Measurements from ENCODE around the gene TECPR1.

The TECPR1 gene

DNA sequence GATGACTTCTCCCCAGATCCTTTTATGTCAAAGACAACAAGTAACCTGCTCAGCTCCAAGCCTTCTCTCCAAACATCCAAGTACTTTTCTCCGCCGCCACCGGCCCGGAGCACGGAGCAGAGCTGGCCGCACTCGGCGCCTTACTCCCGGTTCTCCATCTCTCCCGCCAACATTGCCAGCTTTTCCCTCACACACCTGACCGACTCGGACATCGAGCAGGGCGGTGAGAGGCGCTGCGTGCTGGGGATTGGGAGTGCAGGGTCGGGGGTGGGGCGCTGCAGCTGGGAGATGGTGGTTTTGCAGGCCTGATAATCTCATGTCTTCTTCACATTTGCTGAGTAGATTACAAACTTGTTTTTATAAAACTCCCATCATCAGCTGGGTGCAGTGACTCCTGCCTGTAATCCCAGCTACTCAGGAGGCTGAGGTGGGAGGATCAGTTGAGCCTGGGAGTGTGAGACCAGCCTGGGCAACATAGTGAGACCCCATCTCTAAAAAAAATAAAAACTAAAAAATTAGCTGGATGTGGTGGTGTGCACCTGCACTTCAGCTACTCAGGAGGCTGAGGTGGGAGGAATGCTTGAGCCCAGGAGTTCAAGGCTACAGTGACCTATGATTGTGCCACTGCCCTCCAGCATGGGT is 47.9 kb downstream of the TECPR1 start:
- H3K9me3 ChIP-seq (ENCODE audit: control insufficient read depth, insufficient read depth, low read depth, low read length) = no peaks in the 10 kb centered on the region
- no peak overlapping the region for H3K27ac ChIP-seq (ENCODE audit: extremely low read depth, low read depth, low read length)
- POLR2A ChIA-PET = no interaction called here
- CTCF ChIA-PET = no interaction called here
- no peak overlapping the region for H3K4me3 ChIP-seq (ENCODE audit: low read depth, low read length)
- H3K4me1 ChIP-seq (ENCODE audit: control insufficient read depth, insufficient read depth, low read length) = no peaks in the 10 kb centered on the region
- TF ChIP-seq ZNF350 (tag by site-specific recombination; IDR thresholded peaks at IDR 0.05) = no peak
- TF ChIP-seq ZFP69B (tag by site-specific recombination; IDR thresholded peaks at IDR 0.05) = no peak
- no peak for TF ChIP-seq INSM2 (tag by site-specific recombination; IDR thresholded peaks at IDR 0.05)
- TF ChIP-seq, protein P1, sequence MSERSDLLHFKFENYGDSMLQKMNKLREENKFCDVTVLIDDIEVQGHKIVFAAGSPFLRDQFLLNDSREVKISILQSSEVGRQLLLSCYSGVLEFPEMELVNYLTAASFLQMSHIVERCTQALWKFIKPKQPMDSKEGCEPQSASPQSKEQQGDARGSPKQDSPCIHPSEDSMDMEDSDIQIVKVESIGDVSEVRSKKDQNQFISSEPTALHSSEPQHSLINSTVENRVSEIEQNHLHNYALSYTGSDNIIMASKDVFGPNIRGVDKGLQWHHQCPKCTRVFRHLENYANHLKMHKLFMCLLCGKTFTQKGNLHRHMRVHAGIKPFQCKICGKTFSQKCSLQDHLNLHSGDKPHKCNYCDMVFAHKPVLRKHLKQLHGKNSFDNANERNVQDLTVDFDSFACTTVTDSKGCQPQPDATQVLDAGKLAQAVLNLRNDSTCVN (tag by site-specific recombination; optimal IDR thresholded peaks at IDR 0.05) = no peak
- no peak for TF ChIP-seq ZNF692 (tag by site-specific recombination; IDR thresholded peaks at IDR 0.05)
- no peak for TF ChIP-seq ZNF660 (tag by site-specific recombination; IDR thresholded peaks at IDR 0.05)
- no peak for TF ChIP-seq ZNF311 (tag by site-specific recombination; IDR thresholded peaks at IDR 0.05; ENCODE audit: borderline replicate concordance)
- TF ChIP-seq KLF8 (tag by site-specific recombination; IDR thresholded peaks at IDR 0.05) = no peak
- no peak for TF ChIP-seq ZNF2 (tag by site-specific recombination; IDR thresholded peaks at IDR 0.05)
- TF ChIP-seq ZNF266 (tag by site-specific recombination; IDR thresholded peaks at IDR 0.05; ENCODE audit: low read depth) = no peak
- no peak for TF ChIP-seq ZNF354C (tag by site-specific recombination; IDR thresholded peaks at IDR 0.05; ENCODE audit: borderline replicate concordance, low read depth)
- no peak for TF ChIP-seq ZNF223 (tag by site-specific recombination; IDR thresholded peaks at IDR 0.05)
- TF ChIP-seq ATF2 (tag by site-specific recombination; IDR thresholded peaks at IDR 0.05; ENCODE audit: low read depth) = no peak
- H3K36me3 ChIP-seq (ENCODE audit: control insufficient read depth in 2 of 2, insufficient read depth in 1 of 2, low read length in 2 of 2) = peaks cover 0 to 24% of the 10 kb centered on the region in 2 experiments; a peak in 2 of 3 replicates

DNA sequence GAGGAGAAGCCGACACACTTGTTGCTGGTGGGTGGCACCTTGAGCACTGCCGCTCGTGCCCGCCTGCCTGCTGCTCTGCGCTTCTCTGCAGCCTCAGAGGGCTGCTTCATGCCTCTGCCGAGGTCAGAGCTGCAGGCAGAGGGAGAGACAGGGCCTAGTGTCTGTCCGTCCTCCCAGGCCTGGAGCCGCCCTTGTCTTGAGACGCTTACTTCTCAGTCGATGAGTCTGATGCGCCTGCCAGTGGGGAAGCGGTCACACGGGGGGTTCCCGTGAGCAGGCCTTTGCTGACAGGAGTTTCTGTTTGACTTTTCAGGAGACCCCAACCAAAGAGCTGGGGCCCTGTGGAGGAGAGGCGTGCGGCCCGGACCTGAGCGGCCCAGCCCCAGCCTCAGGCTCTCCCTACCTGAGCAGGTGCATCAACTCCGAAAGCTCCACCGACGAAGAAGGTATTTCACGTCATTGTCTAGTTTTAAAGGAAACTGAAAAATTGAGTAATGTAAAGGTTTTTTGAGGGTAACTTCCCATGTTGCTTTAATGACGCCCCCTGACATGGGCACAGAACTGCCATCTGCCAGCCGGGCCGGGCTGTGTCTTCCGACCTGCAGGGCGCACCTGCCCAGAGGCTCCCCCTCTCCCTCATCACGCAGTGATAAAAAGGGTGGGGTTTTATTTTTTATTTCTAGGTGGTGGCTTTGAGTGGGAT is 48.6 kb downstream of the TECPR1 start:
- TF ChIP-seq ZSCAN30 (tag by site-specific recombination; IDR thresholded peaks at IDR 0.05) = no peak
- peak; percentile 42; the same call in 1 of the 2 replicates for TF ChIP-seq SCRT2 (tag by site-specific recombination; IDR thresholded peaks at IDR 0.05)
- TF ChIP-seq ZNF302 (tag by site-specific recombination; IDR thresholded peaks at IDR 0.05; ENCODE audit: low read depth) = no peak
- H3K27ac ChIP-seq (ENCODE audit: extremely low read depth, low read depth, low read length) = no peak overlapping the region
- H3K36me3 ChIP-seq (ENCODE audit: control insufficient read depth in 2 of 2, insufficient read depth in 1 of 2, low read length in 2 of 2) = peaks cover 0 to 24% of the 10 kb centered on the region in 2 experiments
- no peaks in the 10 kb centered on the region for H3K4me1 ChIP-seq (ENCODE audit: control insufficient read depth, insufficient read depth, low read length)
- H3K4me3 ChIP-seq (ENCODE audit: low read depth, low read length) = no peak overlapping the region
- POLR2A ChIA-PET = no interaction called here
- CTCF ChIA-PET = interaction anchor here (0.5 to 1.0 kb wide), 2 partner anchors 116 to 182 kb away, joined by 3 read pairs; no protein-coding TSS in a partner anchor
- no peaks in the 10 kb centered on the region for H3K9me3 ChIP-seq (ENCODE audit: control insufficient read depth, insufficient read depth, low read depth, low read length)

All from HEK293 (cell line).